Nephron progenitor cell (in vitro differentiated cells): ENCODE data around the gene SYT1.
A peak's percentile ranks its signal among the peaks of the same experiment; 100 is the strongest.

Source experiments
- DNase-seq: peaks from one replicate; pipeline ENCODE4 v3.0.0; 2021
- H3K27ac Mint-ChIP-seq: 2 replicates; pipeline ENCODE4 v1.8.0; 2021; ENCODE audit warnings: mild to moderate bottlenecking, moderate library complexity, mixed read lengths
- H3K27me3 Mint-ChIP-seq: 2 replicates; pipeline ENCODE4 v1.8.0; 2021; ENCODE audit warnings: mild to moderate bottlenecking, low read depth, mixed read lengths; ENCODE audit not compliant: poor library complexity
- H3K36me3 Mint-ChIP-seq: 2 replicates; pipeline ENCODE4 v1.8.0; 2021; ENCODE audit warnings: low read depth, mixed read lengths
- H3K4me1 Mint-ChIP-seq: 2 replicates; pipeline ENCODE4 v1.8.0; 2021; ENCODE audit warnings: mixed read lengths
- H3K4me3 Mint-ChIP-seq: 2 replicates; pipeline ENCODE4 v1.8.0; 2021; ENCODE audit warnings: mild to moderate bottlenecking, moderate library complexity, mixed read lengths
- H3K9me3 Mint-ChIP-seq: 2 replicates; pipeline ENCODE4 v1.8.0; 2021; ENCODE audit warnings: mild to moderate bottlenecking, moderate library complexity, mixed read lengths
- CTCF ChIP-seq: fragments of 200-600 bp; sonication (generic); IDR thresholded peaks from 2 replicates; pipeline ENCODE4 v1.5.0; 2021; ENCODE audit warnings: antibody characterized with exemption

SYT1 gene

GRCh38 chr12:79046021-79046420 is 181.4 kb downstream of the SYT1 start:
- TF ChIP-seq CTCF, result no peak
- Mint-ChIP-seq H3K9me3 (peaks cover 20% of the 10 kb centered on the region), H3K4me3 (peak overlapping the region; percentile 76), H3K27ac (no peak overlapping the region), H3K27me3 (no peaks in the 10 kb centered on the region), H3K36me3 (peaks cover 7% of the 10 kb centered on the region), H3K4me1 (no peaks in the 10 kb centered on the region)
- DNase-seq, result no peak

- no peak for TF ChIP-seq CTCF
- H3K4me3 Mint-ChIP-seq, result no peak overlapping the region
- no peaks in the 10 kb centered on the region for H3K27me3 Mint-ChIP-seq
- peaks cover 11% of the 10 kb centered on the region for H3K9me3 Mint-ChIP-seq
- DNase-seq, result no peak
- H3K36me3 Mint-ChIP-seq, result peaks cover 15% of the 10 kb centered on the region
- no peak overlapping the region for H3K27ac Mint-ChIP-seq
- H3K4me1 Mint-ChIP-seq, result no peaks in the 10 kb centered on the region
Measured at GRCh38 chr12:79048962-79049361, 184.4 kb downstream of the SYT1 start.

GRCh38 chr12:79053394-79053793 is 188.8 kb downstream of the SYT1 start:
- Mint-ChIP-seq H3K36me3 (peaks cover 8% of the 10 kb centered on the region), H3K4me1 (no peaks in the 10 kb centered on the region), H3K27me3 (no peaks in the 10 kb centered on the region), H3K4me3 (no peak overlapping the region), H3K27ac (no peak overlapping the region), H3K9me3 (no peaks in the 10 kb centered on the region)
- no peak for DNase-seq
- TF ChIP-seq CTCF, result no peak

- H3K36me3 Mint-ChIP-seq, result peaks cover 8% of the 10 kb centered on the region
- H3K27me3 Mint-ChIP-seq, result no peaks in the 10 kb centered on the region
- peak overlapping the region; percentile 1 for H3K27ac Mint-ChIP-seq
- no peaks in the 10 kb centered on the region for H3K4me1 Mint-ChIP-seq
- H3K9me3 Mint-ChIP-seq, result no peaks in the 10 kb centered on the region
- no peak for DNase-seq
- TF ChIP-seq CTCF, result no peak
- no peak overlapping the region for H3K4me3 Mint-ChIP-seq
Measured at GRCh38 chr12:79055926-79056674, 191.5 kb downstream of the SYT1 start.

- Mint-ChIP-seq H3K4me1 (no peaks in the 10 kb centered on the region), H3K9me3 (no peaks in the 10 kb centered on the region), H3K4me3 (no peak overlapping the region), H3K36me3 (peaks cover 6% of the 10 kb centered on the region), H3K27ac (no peak overlapping the region), H3K27me3 (no peaks in the 10 kb centered on the region)
- no peak for TF ChIP-seq CTCF
- no peak for DNase-seq
Measured at GRCh38 chr12:79056775-79057174, 192.2 kb downstream of the SYT1 start.

GRCh38 chr12:79057540-79057939 is 193.0 kb downstream of the SYT1 start:
- H3K9me3 Mint-ChIP-seq, result no peaks in the 10 kb centered on the region
- no peak overlapping the region for H3K4me3 Mint-ChIP-seq
- no peaks in the 10 kb centered on the region for H3K4me1 Mint-ChIP-seq
- no peaks in the 10 kb centered on the region for H3K27me3 Mint-ChIP-seq
- DNase-seq, result no peak
- peak overlapping the region; percentile 43 for H3K27ac Mint-ChIP-seq
- no peak for TF ChIP-seq CTCF
- H3K36me3 Mint-ChIP-seq, result no peaks in the 10 kb centered on the region
